ENCODE data around the gene PEX1. TPM values are rescaled to one million over a fixed set of nuclear protein-coding genes. Genes with fewer than 3 reads are reported as not detected.
"Not testable (repeated sequence)": the region's sequence is repeated elsewhere in the genome, so short reads cannot be mapped to it uniquely, and the experiment has no call there.

The PEX1 gene
- total RNA-seq, 2 donors from 2014 or later = 18.4 to 20.6 TPM

DNA sequence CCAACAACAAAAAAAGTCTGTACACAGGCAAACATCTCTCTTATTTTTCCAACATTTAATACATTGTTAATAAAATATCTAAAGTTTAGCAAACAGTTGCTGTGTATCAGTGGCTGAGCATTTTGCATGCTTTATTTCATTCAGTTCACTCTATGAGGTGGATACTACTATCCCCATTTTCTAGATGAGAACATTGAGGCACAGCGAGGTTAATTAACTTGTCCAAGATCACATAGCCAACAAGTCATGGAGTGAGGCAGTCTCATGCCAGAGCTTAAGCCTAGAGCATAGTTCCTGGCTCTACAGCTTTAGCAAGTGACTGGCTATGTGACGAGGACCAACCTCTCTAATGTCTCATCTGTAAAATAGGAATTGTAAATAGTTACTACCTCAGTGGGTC is 76.7 kb downstream of the PEX1 start:
- Histone ChIP-seq H3K9ac (ENCODE audit: low read depth in 2 of 2, low read length in 2 of 2) (no peak overlapping the region), H3K4me1 (peaks cover 12% of the 10 kb centered on the region), H3K36me3 (peaks cover 22% of the 10 kb centered on the region), H3K27me3 (no peaks in the 10 kb centered on the region), H3K4me3 (no peak overlapping the region), H3K27ac (no peak overlapping the region), H3K9me3 (no peaks in the 10 kb centered on the region)
- TF ChIP-seq CTCF (IDR thresholded peaks at IDR 0.05) = no peak
- no peak for DNase-seq
- intact Hi-C loops (cut with DNase I) = loop anchor here (10.0 kb wide), 1 partner anchor 73 kb away; the partner anchor contains the start of genes PEX1 and RBM48

DNA sequence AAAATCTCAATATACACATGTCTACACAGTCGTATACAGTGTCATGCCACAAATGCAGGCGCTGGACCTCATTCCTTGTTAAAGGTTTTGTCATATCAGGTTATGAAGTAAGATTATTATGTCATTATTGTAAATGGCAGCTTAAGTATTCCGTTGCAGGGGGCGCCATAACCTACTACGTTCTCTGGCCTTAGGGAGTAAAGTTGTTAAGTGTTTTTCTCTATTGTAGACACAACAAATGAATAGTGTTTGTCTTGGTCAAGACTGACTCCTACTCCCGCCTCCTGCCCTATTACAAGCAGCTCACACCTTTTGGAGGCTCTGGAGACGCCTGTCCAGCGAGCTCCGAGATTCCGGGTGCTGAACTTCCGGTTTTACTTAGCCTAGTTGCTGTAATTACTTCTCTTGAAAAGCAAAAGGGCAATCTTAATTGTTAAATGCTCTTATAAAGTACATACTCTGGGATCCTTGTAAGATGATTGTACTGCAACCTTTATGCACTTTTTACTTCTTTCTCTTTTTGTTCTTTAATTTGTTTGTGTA is 80.0 kb downstream of the PEX1 start:
- Histone ChIP-seq H3K4me1 (peaks cover 12% of the 10 kb centered on the region), H3K27me3 (no peaks in the 10 kb centered on the region), H3K36me3 (peaks cover 8% of the 10 kb centered on the region), H3K27ac (peak overlapping the region; percentile 98), H3K9me3 (no peaks in the 10 kb centered on the region), H3K9ac (ENCODE audit: low read depth in 2 of 2, low read length in 2 of 2) (peak overlapping the region; percentile 84 to 100), H3K4me3 (peak overlapping the region; percentile 94)
- intact Hi-C loops (cut with DNase I) = loop anchor here (5.0 to 10.0 kb wide), 2 partner anchors 203 to 316 kb away; partner anchors contain the start of genes ANKIB1, CYP51A1 and KRIT1
- peak; percentile 20 for TF ChIP-seq CTCF (IDR thresholded peaks at IDR 0.05)
- peak; percentile 75 for DNase-seq

DNA sequence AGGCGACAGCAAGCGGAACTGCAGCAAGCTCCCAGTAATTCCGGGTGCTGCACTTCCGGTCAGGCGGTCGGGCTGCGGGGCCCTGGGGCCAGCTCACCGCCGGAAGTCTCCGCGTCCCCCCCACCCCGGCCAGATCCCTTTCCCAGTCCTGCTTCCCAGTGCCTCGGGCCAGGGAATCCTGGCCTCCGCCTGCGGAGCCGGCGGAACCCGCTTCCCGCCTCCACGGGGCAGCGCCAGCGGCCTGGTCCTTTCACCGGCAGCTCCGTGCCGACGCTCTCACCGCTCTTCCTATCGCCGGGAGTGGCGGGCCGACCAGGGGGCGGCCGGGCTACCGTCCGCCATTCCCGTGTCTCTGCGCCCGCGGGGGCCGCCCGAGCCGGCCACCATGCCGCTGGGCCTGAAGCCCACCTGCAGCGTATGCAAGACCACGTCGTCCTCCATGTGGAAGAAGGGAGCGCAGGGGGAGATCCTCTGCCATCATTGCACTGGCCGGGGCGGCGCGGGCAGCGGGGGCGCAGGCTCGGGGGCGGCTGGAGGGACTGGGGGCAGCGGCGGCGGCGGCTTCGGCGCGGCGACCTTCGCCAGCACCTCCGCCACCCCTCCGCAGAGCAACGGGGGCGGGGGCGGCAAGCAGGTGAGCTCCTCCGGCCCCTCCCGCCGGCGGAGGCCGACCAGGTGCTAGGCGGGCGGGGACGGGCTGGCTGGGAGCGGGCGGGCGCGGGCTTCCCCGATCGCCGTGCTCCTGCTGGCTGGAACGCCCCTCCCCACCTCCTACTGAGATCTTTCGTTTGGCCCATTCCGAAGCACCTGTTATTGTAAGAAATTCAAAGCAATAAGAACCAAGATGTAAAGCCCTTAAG is 80.7 kb downstream of the PEX1 start, which contains the start of gene GATAD1:
TSS of gene GATAD1 (plus strand) at position 138 of the 860 bp plus-strand sequence. CDS start at position 386, 248 bp downstream.
- Histone ChIP-seq H3K36me3 (peaks cover 8% of the 10 kb centered on the region), H3K9ac (ENCODE audit: low read depth in 2 of 2, low read length in 2 of 2) (peak within 1 kb of the TSS; percentile 84 to 100), H3K27me3 (no peaks in the 10 kb centered on the region), H3K9me3 (no peaks in the 10 kb centered on the region), H3K4me1 (peaks cover 12% of the 10 kb centered on the region), H3K4me3 (peak within 1 kb of the TSS; percentile 94), H3K27ac (peak within 1 kb of the TSS; percentile 98)
- peak; percentile 93 for DNase-seq
- TF ChIP-seq CTCF (IDR thresholded peaks at IDR 0.05) = peak; percentile 96
- intact Hi-C loops (cut with DNase I) = loop anchor here (5.0 to 10.0 kb wide), 2 partner anchors 203 to 315 kb away; partner anchors contain the start of genes ANKIB1, CYP51A1 and KRIT1

DNA sequence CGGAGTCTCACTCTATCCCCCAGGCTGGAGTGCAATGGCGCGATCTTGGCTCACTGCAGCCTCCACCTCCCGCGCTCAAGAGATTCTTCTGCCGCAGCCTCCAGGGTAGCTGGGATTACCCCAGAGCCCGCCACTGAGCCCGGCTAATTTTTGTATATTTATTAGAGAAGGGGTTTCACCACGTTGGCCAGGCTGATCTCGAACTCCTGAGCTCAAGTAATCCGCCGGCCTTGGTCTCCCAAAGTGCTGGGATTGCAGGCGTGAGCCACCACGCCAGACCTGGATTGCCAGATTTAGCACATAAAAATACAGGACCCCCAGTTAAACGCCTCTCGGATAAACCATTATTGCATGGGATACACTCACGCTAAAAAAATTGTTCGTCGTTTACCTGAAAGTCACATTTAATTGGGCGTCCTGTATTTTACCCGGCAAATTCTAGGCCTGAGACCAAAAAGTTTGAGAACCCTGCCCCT is 81.4 kb downstream of the PEX1 start:
- no peak for DNase-seq
- H3K27me3 ChIP-seq = no peaks in the 10 kb centered on the region
- peak overlapping the region; percentile 94 for H3K4me3 ChIP-seq
- TF ChIP-seq CTCF (IDR thresholded peaks at IDR 0.05) = no peak
- H3K36me3 ChIP-seq = peaks cover 8% of the 10 kb centered on the region
- peaks cover 12% of the 10 kb centered on the region for H3K4me1 ChIP-seq
- intact Hi-C loops (cut with DNase I) = loop anchor here (5.0 to 10.0 kb wide), 2 partner anchors 202 to 315 kb away; partner anchors contain the start of genes ANKIB1, CYP51A1 and KRIT1
- H3K9ac ChIP-seq (ENCODE audit: low read depth in 2 of 2, low read length in 2 of 2) = peak overlapping the region; percentile 84 to 100
- no peaks in the 10 kb centered on the region for H3K9me3 ChIP-seq
- peak overlapping the region; percentile 98 for H3K27ac ChIP-seq

DNA sequence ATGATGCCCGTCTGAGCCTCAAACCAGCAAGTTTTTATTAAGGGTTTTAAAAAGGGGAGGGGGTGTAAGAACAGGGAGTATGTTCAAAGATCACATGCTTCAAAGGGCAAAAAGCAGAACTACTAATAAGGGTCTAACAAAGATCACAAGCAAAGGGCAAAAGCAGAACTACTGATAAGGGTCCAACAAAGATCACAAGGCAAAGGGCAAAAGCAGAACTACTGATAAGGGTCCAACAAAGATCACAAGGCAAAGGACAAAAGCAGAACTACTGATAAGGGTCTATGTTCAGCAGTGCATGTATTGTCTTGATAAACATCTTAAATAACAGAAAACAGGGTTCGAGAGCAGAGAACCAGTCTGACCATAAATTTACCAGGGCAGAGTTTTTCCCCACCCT is 85.6 kb downstream of the PEX1 start:
- H3K4me1 ChIP-seq; H3K9ac ChIP-seq (ENCODE audit: low read depth in 2 of 2, low read length in 2 of 2); H3K4me3 ChIP-seq; H3K27me3 ChIP-seq; H3K9me3 ChIP-seq; H3K27ac ChIP-seq; H3K36me3 ChIP-seq; DNase-seq: not testable (repeated sequence)
- intact Hi-C loops (cut with DNase I) = loop anchor here (10.0 kb wide), 1 partner anchor 198 kb away; the partner anchor contains the start of genes ANKIB1 and KRIT1

Data from colonic mucosa (tissue), 4 donors.